NCI-H1930 (cell line): Measurements from ENCODE around the gene SIK2.

Experiments
- DNase-seq, 2 experiments: peaks; one replicate each; lab custom pipeline; 2025; lab: John Stamatoyannopoulos, UW

The SIK2 gene

GRCh38 chr11:111730871-111731591 is 128.8 kb downstream of the SIK2 start:
- DNase-seq, result peak in 1 of 2 experiments; percentile 33

- no peak for DNase-seq
Observed at GRCh38 chr11:111731821-111732220, 129.6 kb downstream of the SIK2 start.

GRCh38 chr11:111733016-111733415 is 130.8 kb downstream of the SIK2 start:
- no peak for DNase-seq

GRCh38 chr11:111733611-111734088 is 131.4 kb downstream of the SIK2 start:
- no peak for DNase-seq

- DNase-seq, result no peak
Observed at GRCh38 chr11:111734101-111734953, 132.1 kb downstream of the SIK2 start.

GRCh38 chr11:111734954-111735261 is 132.7 kb downstream of the SIK2 start:
- no peak for DNase-seq

GRCh38 chr11:111735262-111736116 is 133.2 kb downstream of the SIK2 start:
- no peak for DNase-seq

GRCh38 chr11:111736181-111736590 is 133.9 kb downstream of the SIK2 start:
- DNase-seq, result no peak

GRCh38 chr11:111736621-111737443 is 134.6 kb downstream of the SIK2 start:
- no peak for DNase-seq

- no peak for DNase-seq
Observed at GRCh38 chr11:111737444-111738210, 135.4 kb downstream of the SIK2 start.

- DNase-seq, result no peak
Observed at GRCh38 chr11:111739299-111739698, 137.1 kb downstream of the SIK2 start.

- no peak for DNase-seq
Observed at GRCh38 chr11:111741751-111742150, 139.5 kb downstream of the SIK2 start.

GRCh38 chr11:111743700-111744099 is 141.5 kb downstream of the SIK2 start:
- DNase-seq, result no peak

- no peak for DNase-seq
Observed at GRCh38 chr11:111745719-111746504, 143.7 kb downstream of the SIK2 start.

GRCh38 chr11:111748035-111748804 is 146.0 kb downstream of the SIK2 start:
- no peak for DNase-seq

GRCh38 chr11:111749646-111750045 is 147.4 kb downstream of the SIK2 start:
- no peak for DNase-seq

- DNase-seq, result no peak
Observed at GRCh38 chr11:111756097-111756496, 153.8 kb downstream of the SIK2 start.

- no peak for DNase-seq
Observed at GRCh38 chr11:111759376-111759775, 157.1 kb downstream of the SIK2 start.

- no peak for DNase-seq
Observed at GRCh38 chr11:111759778-111760407, 157.6 kb downstream of the SIK2 start.
